SU-DHL-6 (cell line): ENCODE results near the gene HERC4.

Source experiments
- CTCF ChIP-seq: fragments of 200-600 bp; sonication (generic); IDR thresholded peaks from one replicate; pipeline ENCODE4 v1.5.1; 2017; ENCODE audit warnings: antibody characterized with exemption, mild to moderate bottlenecking, low read length, moderate library complexity; ENCODE audit not compliant: insufficient read depth, poor library complexity, severe bottlenecking
- EZH2phosphoT487 ChIP-seq: fragments of 200-600 bp; sonication (generic), shearing (Covaris generic); conservative IDR thresholded peaks from 2 replicates; pipeline ENCODE4 v1.6.1; 2018; ENCODE audit warnings: mild to moderate bottlenecking, antibody characterized with exemption, low read length, moderate library complexity, mixed read lengths

DNA sequence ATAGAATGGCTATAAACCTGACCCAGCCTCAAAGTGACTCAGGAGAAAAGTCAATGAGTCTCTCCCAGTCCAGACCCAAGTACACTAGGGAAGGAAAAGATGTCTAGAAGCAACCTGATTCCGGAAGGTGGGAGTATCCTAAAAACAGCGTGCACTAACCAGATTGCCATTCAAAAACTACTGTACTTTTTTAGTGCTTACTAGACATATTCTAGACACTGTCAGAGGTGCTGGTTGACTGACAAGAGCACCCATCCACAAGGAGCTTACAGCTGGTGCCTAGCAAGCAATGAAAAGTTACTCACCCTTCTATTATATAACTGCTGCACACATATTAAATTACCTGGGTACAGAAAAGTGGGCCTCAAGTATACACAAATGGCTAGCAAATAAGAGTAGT lies 109.6 kb downstream of the HERC4 start:
- TF ChIP-seq CTCF = no peak
- no peak for TF ChIP-seq EZH2phosphoT487
